ENCODE data around the gene APOBEC3A. TPM values are rescaled to one million over a fixed set of nuclear protein-coding genes. Genes with fewer than 3 reads are reported as not detected.

Gene APOBEC3A
- polyA plus RNA-seq, 1 of the 3 experiments (the other 2 are of a cell fraction): not detected

DNA sequence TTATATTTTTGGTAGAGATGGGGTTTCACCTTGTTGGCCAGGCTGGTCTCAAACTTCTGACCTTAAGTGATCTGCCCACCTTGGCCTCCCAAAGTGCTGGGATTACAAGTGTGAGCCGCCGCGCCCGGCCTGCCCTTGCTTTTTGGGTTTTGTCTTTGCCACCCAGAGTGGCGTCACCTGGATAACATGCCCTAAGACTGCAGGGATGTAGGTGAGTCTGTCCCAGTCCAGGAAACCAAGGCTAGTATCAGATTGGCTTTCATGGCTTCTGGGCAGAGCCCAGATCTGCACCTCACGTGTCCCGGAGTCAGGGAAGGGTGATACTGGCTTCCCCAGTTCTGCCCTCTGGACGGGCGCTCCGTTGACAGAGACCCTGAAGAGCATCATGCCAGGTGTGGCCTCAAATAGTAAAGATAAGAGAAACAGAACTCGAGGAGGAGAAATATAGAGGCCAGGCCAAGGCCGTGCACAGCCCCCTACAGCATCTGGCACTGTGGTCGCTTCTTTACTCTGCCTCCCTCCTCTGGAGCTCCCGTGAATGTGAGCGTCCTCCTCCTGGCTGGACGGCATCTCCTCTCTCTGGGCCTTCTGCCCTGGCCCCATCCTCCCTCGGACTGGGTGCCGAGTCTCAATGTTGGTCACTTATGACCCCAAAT, 16.9 kb downstream of the APOBEC3A start:
- DNase-seq: no peak
- Histone ChIP-seq H3K9me3 (no peaks in the 10 kb centered on the region), H2AFZ (ENCODE audit: low read depth) (no peak overlapping the region), H3K4me1 (ENCODE audit: control insufficient read depth in 1 of 2, insufficient read depth in 2 of 2, low read depth in 1 of 2, low read length in 1 of 2) (no peaks in the 10 kb centered on the region), H3F3A (replicated peaks; ENCODE audit: insufficient read depth) (no peaks in the 10 kb centered on the region), H3K79me2 (ENCODE audit: insufficient read depth) (no peaks in the 10 kb centered on the region), H3K9me2 (no peaks in the 10 kb centered on the region), H3K27me3 (ENCODE audit: insufficient read depth) (no peaks in the 10 kb centered on the region), H3K9ac (no peak overlapping the region), H3K4me2 (no peak overlapping the region), H3K36me3 (replicated peaks in 1 of 2; ENCODE audit: control insufficient read depth in 1 of 2, insufficient read depth in 2 of 2, low read length in 1 of 2) (no peaks in the 10 kb centered on the region), H3K4me3 (ENCODE audit: low read depth in 2 of 2, low read length in 1 of 2) (no peak overlapping the region), H3K27ac (ENCODE audit: low read depth in 2 of 2, low read length in 1 of 2) (no peak overlapping the region), H4K20me1 (ENCODE audit: insufficient read depth) (no peaks in the 10 kb centered on the region)
- no CpG with 5 or more reads among the region's 18 CpGs for WGBS (ENCODE audit: low lambda C conversion rate)
- no peak for TF ChIP-seq ELF1 (IDR thresholded peaks at IDR 0.05)
- TF ChIP-seq FOXJ3 (CRISPR knock-in tag; IDR thresholded peaks at IDR 0.05): no peak
- TF ChIP-seq, protein P1, sequence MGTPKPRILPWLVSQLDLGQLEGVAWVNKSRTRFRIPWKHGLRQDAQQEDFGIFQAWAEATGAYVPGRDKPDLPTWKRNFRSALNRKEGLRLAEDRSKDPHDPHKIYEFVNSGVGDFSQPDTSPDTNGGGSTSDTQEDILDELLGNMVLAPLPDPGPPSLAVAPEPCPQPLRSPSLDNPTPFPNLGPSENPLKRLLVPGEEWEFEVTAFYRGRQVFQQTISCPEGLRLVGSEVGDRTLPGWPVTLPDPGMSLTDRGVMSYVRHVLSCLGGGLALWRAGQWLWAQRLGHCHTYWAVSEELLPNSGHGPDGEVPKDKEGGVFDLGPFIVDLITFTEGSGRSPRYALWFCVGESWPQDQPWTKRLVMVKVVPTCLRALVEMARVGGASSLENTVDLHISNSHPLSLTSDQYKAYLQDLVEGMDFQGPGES (IDR thresholded peaks at IDR 0.05; ENCODE audit: low read depth, low read length): no peak
- TF ChIP-seq, protein P2, sequence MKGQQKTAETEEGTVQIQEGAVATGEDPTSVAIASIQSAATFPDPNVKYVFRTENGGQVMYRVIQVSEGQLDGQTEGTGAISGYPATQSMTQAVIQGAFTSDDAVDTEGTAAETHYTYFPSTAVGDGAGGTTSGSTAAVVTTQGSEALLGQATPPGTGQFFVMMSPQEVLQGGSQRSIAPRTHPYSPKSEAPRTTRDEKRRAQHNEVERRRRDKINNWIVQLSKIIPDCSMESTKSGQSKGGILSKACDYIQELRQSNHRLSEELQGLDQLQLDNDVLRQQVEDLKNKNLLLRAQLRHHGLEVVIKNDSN (IDR thresholded peaks at IDR 0.05; ENCODE audit: borderline replicate concordance, low read depth): no peak
- TF ChIP-seq TEAD4 (IDR thresholded peaks at IDR 0.05; ENCODE audit: borderline replicate concordance, insufficient read depth): no peak
- TF ChIP-seq, protein P3, sequence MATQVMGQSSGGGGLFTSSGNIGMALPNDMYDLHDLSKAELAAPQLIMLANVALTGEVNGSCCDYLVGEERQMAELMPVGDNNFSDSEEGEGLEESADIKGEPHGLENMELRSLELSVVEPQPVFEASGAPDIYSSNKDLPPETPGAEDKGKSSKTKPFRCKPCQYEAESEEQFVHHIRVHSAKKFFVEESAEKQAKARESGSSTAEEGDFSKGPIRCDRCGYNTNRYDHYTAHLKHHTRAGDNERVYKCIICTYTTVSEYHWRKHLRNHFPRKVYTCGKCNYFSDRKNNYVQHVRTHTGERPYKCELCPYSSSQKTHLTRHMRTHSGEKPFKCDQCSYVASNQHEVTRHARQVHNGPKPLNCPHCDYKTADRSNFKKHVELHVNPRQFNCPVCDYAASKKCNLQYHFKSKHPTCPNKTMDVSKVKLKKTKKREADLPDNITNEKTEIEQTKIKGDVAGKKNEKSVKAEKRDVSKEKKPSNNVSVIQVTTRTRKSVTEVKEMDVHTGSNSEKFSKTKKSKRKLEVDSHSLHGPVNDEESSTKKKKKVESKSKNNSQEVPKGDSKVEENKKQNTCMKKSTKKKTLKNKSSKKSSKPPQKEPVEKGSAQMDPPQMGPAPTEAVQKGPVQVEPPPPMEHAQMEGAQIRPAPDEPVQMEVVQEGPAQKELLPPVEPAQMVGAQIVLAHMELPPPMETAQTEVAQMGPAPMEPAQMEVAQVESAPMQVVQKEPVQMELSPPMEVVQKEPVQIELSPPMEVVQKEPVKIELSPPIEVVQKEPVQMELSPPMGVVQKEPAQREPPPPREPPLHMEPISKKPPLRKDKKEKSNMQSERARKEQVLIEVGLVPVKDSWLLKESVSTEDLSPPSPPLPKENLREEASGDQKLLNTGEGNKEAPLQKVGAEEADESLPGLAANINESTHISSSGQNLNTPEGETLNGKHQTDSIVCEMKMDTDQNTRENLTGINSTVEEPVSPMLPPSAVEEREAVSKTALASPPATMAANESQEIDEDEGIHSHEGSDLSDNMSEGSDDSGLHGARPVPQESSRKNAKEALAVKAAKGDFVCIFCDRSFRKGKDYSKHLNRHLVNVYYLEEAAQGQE (IDR thresholded peaks at IDR 0.05; ENCODE audit: low read depth, low read length): no peak
- no peak for TF ChIP-seq POLR2AphosphoS5 (IDR thresholded peaks at IDR 0.05; ENCODE audit: low read depth, low read length)
- no peak for TF ChIP-seq EP300 (IDR thresholded peaks at IDR 0.05; ENCODE audit: borderline replicate concordance in 1 of 2, low read depth in 1 of 2, low read length in 1 of 2)
- TF ChIP-seq JUND (IDR thresholded peaks at IDR 0.05): no peak
- TF ChIP-seq SMC3 (IDR thresholded peaks at IDR 0.05; ENCODE audit: low read depth, low read length): no peak
- TF ChIP-seq FOSL2 (IDR thresholded peaks at IDR 0.05; ENCODE audit: borderline replicate concordance, low read depth): no peak
- TF ChIP-seq FOXM1 (IDR thresholded peaks at IDR 0.05; ENCODE audit: low read depth): no peak
- TF ChIP-seq EZH2phosphoT487 (IDR thresholded peaks at IDR 0.05; ENCODE audit: borderline replicate concordance, low read depth): no peak
- POLR2A ChIA-PET: no interaction called here
- CTCF ChIA-PET: no interaction called here
